ENCODE results near the gene EFNB3.

DNA sequence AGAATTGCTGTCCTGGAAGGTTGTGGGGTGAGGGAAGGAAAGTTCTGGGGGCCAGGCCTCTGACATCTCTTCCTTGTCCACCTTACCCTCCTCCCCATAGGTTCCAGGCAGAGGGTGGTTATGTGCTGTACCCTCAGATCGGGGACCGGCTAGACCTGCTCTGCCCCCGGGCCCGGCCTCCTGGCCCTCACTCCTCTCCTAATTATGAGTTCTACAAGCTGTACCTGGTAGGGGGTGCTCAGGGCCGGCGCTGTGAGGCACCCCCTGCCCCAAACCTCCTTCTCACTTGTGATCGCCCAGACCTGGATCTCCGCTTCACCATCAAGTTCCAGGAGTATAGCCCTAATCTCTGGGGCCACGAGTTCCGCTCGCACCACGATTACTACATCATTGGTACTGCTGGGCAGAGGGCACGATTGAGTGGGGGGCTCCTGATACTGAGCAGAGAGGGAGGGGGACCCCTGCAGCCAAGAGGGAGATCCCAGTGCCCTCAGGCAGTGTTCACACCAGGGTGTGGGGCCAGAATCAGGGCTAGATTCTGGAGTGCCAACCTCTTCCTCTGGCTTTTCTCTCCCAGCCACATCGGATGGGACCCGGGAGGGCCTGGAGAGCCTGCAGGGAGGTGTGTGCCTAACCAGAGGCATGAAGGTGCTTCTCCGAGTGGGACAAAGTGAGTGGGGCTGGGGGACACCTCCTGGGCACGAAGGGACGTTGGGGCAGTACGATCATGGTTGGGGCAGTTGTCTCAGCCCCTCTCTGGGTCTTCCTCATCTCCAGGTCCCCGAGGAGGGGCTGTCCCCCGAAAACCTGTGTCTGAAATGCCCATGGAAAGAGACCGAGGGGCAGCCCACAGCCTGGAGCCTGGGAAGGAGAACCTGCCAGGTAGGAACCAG lies 3.1 kb downstream of the EFNB3 start:
- TF ChIP-seq, protein P1, sequence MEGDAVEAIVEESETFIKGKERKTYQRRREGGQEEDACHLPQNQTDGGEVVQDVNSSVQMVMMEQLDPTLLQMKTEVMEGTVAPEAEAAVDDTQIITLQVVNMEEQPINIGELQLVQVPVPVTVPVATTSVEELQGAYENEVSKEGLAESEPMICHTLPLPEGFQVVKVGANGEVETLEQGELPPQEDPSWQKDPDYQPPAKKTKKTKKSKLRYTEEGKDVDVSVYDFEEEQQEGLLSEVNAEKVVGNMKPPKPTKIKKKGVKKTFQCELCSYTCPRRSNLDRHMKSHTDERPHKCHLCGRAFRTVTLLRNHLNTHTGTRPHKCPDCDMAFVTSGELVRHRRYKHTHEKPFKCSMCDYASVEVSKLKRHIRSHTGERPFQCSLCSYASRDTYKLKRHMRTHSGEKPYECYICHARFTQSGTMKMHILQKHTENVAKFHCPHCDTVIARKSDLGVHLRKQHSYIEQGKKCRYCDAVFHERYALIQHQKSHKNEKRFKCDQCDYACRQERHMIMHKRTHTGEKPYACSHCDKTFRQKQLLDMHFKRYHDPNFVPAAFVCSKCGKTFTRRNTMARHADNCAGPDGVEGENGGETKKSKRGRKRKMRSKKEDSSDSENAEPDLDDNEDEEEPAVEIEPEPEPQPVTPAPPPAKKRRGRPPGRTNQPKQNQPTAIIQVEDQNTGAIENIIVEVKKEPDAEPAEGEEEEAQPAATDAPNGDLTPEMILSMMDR (IDR thresholded peaks at IDR 0.05): no peak
- TF ChIP-seq POLR2A (IDR thresholded peaks at IDR 0.05): no peak
